ENCODE results near the gene DYSF.

Gene DYSF

DNA sequence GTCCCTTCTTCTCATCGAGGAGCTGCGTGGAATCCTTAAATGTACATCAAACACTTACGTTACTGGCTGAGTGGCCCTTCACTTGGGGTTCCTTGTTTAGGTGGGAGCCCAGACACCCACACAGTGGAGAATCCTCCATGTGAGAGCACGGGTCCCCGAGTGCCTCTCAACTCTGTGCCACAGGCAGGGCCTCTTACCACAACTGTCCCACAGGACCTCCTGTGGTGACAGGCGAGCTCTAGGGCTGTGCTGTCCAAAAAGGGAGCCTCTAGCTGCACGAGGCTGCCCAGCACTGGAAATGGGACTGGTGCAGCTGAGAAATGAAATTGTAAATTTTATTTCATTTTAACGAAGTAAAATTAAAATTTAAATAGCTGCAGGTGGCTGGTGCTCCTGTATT, 145.7 kb downstream of the DYSF start:
- DNase-seq (ENCODE audit: low read depth in 2 of 2, low spot score in 1 of 2): no peak

DNA sequence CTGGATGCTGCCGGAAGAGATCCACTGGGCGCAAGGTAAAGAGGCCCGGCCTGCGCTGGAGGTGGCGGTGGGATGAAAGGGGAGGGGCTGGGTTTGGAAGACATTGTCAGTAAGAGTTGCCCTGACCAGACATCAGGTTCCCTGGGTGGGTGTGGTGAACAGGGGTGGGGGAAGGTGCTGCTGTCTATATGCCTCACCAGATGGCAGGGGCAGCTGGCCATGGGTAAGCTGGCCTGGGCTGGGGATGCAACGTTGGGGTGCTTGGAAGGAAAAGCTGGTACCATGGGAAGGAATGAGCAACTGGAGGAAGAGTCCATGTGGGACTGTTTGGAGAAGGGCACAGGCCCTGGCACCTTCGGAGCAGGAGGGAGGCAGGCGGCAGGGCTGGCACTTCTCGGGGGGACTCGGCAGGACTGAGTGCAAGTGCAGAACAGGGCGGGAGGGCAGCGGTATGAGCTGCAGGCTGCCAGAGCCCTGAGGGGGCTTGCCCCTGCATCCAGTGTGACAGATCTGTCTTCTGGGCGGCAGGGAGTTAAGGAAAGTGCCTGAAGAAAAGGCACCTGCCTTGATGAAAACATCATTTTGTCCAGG, 146.4 kb downstream of the DYSF start:
- no peak for DNase-seq (ENCODE audit: low read depth in 2 of 2, low spot score in 1 of 2)

DNA sequence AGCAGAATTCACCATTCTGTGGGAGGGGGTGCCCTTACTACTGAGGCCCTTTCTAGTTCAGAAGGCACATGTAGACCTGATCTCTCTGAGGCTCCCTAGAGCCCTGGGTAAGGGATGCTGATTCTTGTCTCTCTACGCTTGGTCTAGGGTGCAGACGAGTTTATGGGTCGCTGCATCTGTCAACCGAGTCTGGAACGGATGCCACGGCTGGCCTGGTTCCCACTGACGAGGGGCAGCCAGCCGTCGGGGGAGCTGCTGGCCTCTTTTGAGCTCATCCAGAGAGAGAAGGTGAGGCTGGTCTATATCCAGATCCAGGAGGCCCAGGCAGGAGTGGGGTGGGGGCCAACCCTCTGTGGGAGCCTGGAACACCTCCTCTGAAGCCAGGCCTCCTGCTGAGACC, 147.2 kb downstream of the DYSF start:
- DNase-seq (ENCODE audit: low read depth in 2 of 2, low spot score in 1 of 2): no peak

DNA sequence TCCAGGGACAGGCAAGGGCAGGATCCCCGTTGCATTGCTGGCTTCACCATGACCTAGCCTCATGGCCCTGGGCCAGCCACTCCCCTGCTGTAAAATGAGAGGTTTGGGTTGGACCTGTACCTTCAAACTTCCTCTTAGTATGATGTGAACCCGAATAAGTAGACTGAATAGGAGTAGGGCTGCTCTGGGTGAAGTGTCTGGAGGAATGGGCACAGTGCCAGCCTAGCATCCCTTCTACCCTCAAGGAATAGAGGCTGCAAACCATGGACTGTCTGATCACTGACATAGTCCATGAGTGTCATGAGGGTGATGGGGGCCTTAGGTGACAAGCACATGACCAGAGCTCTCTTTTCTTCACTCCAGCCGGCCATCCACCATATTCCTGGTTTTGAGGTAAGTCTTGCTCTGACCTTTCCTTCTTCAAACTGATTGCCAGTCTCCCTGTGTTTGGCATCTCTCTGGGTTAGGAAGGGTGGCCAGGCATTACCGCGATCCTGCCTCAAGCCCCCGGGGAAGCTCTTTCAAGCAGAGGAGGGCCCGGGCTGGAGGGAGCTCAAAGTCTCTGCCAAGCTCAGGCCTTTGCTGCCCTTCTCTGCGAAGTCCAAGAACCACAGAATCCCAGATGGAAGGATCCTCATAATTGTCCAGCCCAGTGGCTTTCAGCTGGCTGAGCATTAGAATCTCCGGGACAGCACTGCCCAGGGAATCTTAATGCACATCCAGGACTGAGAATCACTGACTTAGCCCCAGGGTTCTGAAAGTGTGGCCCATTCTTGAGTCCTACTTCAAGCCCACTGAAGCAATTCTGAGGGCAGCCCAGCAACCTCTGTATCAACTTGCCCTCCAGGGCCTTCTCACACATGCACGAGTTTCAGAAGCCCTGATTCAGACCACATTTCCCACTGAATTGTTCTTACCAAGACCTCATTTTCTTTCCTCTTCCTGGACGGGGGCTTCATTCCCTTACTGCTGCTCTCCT, 148.1 kb downstream of the DYSF start:
- no peak for DNase-seq (ENCODE audit: low read depth in 2 of 2, low spot score in 1 of 2)

DNA sequence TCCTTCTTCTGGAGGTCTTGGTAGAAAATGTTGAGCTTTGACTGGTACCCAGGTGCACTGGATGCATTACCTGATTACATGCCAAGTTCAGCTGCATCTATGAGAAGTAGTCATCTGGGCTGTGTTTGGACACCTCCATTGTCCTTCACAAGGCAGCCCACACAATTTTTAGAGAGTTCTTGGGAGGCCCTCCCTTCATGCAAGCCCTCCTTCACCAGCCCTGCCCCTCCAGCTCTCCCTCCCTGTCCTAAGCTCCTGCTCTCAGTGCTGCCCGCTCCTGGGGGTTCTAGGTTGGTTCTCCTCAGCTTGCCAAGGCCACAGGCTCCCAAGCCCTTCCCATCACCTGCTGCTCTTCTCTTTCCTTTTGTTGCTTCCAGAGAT, 148.7 kb downstream of the DYSF start:
- DNase-seq (ENCODE audit: low read depth in 2 of 2, low spot score in 1 of 2): no peak

DNA sequence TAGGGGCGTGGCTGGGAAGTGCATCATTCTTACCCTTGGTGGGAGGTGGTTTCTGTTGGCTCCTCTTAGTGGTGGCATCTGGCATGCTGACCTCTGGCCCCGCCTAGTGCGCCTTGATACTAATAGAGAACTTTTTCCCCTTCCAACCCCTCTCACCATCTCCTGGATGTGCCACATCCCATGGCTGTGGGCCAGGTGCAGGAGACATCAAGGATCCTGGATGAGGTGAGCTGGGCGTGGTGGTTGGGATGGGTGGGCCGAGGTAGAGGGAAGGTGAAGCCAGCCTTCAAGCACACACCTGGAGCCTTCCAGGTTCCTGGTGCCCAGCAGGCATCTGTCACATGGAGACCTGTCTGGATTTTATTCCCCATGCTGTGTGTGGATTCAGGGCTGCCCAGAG, 149.2 kb downstream of the DYSF start:
- no peak for DNase-seq (ENCODE audit: low read depth in 2 of 2, low spot score in 1 of 2)

DNA sequence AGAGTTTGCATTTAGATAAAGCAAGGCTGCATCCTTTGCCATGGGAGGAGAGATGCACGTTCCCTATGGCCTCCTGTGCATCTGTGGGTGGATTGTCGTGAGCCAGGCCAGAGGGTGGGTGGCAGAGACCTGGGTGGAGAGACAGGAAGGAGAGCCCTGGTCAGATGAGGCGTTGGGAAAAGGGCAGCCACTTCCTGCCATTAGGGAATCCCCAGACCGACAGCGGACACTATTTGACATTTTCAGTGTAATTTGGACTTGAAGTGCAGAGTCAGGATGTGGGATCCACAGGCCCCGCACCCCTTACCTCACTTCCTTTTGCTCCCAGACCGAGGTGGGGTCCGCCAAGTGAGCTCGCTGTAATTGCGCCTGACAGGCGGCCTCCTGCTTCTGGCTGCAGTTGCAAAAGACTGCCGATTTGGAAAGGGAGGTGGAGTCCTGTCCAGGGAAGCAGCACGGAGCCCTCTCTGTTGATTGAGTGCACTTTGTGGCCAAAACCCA, 150.0 kb downstream of the DYSF start:
- no peak for DNase-seq (ENCODE audit: low read depth in 2 of 2, low spot score in 1 of 2)

DNA sequence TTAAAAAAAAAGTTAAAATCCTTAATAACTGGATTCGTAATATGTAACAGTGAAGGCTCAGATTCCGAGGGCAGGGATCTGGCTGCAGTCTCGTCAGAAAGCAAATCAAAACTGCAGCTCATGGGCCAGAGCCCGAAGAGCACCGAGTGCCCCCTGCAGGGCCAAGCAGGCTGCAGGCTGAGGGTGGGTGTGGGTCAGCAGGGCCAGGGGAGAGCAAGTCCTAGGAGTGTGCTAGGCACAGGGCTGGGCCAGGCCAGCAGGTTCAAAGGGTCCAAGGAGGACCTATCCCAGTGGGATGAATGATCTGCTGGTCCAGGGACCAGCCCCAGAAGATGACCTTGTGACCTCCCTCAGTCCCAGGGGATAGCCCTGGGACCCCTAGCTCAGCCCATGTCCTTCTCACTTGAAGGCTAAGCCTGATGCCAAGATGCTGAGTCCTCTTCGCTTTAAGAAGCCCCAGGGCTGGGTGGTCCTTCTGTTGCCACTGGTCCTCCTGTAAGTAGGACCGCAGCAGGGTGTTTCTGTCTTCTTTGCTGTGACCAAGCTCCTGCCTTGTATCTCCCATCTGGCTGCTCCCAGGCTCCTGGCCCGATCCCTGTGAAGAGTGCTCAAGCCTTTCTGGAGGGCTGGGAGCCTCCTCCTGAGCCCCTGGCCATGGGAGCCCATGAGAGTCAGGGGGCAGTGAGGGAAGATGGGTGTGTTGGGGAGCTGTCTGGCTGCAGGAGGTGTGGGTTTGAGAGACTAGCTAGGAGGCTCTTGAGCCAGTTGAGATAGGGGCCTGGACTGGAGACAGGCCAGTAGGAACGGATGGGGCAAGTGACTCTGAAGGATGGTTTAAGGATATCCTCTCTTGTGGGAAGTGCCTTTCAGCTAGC, 150.7 kb downstream of the DYSF start:
- no peak for DNase-seq (ENCODE audit: low read depth in 2 of 2, low spot score in 1 of 2)

DNA sequence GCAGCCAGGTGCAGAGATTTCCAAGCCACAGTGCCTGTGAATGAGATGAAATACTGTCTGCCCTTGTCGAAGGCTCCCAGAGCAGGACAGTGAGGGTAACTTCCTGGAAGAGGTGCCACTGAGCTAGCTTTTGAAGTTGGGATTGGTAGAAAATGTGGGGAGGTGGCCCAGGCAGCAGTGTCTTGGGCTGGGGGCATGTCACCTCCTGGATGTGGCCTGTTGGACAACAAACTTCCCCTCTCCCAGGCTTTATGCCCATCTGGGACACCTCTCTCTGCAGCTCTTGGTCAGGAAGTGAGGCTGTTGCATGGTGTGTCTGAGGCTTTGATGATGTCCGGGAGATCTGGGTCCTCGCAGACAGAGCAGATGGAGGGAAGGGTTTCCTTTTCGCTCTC, 151.4 kb downstream of the DYSF start:
- no peak for DNase-seq (ENCODE audit: low read depth in 2 of 2, low spot score in 1 of 2)

DNA sequence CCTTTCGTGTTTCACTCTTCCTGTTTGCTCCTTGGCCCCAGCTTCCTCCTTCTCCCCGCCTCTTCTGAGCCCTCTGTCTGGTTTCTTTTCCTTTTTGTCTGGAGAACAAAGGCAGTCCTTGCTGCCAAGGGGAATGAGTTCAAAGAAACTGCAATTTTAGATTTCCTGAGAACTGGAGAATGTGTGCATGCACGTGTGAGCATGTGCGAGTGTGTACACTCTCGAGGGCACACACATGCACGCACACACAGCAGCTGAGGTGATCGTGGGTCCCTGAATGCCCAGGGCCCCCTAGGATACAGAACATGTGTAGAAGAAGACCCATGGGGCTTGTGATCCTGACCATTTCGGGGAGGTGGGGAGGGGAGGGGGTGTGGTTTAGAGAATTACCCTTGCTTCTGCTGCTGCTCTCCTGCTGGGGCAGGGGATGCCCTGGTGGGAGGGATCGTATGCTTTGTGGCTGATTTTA, 151.8 kb downstream of the DYSF start:
- no peak for DNase-seq (ENCODE audit: low read depth in 2 of 2, low spot score in 1 of 2)

DNA sequence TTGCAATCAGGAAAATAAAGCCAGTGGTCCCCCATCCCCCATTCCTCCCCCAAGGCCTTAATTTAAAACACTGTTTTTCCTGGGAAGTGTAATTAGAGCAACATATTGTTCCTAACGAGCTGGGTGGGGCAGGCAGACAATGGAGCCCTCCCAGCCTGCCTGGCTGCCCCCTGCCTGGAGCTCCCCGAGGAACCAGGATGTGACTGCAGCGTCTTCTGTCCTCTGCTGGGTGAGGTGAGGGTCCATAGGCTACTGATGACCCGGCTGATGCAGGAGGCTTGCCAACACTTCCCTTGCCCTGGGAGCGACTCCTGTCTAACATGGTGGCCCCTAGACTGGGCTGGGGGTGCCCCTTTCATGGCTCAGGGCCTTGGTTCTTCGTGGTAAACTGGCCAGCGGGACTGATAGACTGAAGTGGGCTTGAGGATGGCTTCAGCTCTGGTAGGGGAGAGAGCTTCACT, 152.4 kb downstream of the DYSF start:
- no peak for DNase-seq (ENCODE audit: low read depth in 2 of 2, low spot score in 1 of 2)

DNA sequence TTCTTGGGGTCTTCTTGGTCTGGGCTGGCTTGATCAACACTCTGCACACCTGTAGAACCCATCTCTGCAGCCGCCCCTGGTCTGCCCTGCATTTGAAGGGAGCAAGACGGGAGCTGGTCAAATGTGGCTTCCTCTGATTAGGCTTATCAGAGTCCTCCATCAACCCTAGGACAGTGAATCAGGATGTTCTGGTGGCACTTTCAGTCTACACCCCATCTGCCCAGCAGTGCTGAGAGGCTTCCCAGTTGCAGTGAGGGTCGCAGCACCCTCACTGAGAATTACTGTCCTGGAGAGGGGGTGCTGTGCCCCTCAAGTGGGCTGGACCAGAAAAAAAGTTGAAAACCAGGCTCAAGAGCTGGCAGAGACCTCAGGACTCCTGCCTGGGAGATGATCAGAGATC, 152.9 kb downstream of the DYSF start:
- no peak for DNase-seq (ENCODE audit: low read depth in 2 of 2, low spot score in 1 of 2)

DNA sequence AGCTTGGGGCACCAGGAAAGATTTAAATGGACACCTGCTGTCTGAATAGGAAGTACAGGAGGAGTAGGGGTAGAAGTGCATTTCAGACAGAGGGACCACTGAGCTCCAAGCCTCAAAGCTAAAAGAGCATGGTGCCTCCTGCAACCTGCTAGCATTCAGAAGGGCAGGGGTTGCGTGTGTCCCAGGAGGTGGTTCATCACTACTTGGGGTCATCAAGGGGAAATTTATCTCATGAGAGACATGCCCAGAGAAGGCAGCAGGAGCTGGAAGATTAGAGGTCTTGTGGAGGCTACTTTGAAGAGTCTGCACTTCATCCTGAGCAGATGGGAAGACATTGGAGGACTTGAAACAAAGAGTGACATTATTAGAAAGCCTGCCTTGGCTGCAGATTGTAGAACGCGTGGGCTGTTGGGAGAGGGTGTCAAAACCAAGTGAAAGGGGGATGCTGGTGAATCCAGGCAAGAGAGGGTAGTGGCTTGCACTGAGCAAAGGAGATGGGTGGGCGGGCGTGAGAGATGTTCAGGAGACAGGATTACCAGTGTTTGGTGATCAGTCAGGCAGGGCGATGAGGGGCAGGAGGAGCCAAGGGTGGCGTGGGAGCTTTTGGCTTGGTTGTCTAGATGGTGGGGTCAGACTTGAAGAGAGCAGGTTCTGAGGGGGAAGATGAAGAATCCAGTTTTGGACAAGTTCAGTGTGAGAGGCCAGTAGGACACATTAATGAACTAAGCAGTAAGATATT, 154.0 kb downstream of the DYSF start:
- no peak for DNase-seq (ENCODE audit: low read depth in 2 of 2, low spot score in 1 of 2)

DNA sequence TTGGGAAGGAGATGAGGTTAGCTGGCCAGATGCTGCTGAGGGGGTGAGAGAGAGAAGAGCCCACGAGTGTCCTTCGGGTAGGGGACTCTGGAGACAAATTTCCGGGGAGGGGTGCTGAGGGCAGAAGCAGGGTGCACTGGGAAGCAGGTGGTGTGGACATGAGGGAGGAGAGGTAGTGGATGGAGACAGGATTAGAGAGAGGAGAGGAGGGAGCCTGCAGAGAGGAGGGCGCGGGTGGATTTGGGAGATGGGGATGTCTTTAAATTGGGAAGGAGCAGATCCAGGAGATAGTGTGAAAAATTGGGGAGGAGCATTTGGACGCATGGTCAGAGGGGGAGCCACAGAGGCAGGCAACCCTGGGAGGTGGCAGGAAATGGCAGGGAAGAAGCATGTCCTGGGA, 154.7 kb downstream of the DYSF start:
- DNase-seq (ENCODE audit: low read depth in 2 of 2, low spot score in 1 of 2): no peak

DNA sequence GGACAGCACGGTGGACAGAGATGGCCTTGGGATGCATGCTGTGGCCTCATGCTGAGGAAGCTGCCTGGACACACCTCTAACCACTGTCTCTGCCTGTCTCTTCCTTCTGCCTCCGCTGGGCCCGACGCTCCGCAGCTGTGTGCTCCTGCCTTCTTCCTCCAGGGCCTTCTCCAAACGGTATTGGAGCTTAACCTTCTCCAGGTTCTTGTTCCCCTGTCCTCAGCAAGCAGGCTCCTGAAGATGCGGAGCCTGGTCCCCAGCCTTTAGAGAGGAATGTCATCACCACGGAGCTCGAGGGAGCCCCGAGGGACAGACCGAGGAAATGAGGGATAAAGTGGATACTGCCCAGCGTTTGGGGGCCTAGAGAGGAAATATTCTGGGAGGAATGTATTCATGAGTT, 155.1 kb downstream of the DYSF start:
- DNase-seq (ENCODE audit: low read depth in 2 of 2, low spot score in 1 of 2): no peak

DNA sequence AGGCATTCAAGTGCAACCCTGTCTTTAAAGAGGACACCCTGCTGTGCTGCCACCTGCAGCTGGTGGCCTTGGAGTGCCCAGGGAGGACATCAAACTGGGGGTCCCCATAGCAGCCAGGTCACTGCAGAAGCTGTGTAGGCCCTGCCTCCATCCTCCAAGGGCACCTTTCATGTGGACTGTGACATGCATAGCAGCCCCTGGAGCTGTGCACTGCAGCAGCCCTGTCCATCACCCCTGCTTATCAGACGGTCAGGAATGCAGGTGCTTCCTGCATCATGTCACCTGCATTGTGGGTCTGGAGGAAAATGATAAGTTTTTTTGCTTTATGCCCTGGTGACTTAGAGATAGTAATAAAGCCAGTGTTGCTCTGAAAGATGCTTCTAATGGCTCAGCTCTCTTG, 155.7 kb downstream of the DYSF start:
- DNase-seq (ENCODE audit: low read depth in 2 of 2, low spot score in 1 of 2): no peak

DNA sequence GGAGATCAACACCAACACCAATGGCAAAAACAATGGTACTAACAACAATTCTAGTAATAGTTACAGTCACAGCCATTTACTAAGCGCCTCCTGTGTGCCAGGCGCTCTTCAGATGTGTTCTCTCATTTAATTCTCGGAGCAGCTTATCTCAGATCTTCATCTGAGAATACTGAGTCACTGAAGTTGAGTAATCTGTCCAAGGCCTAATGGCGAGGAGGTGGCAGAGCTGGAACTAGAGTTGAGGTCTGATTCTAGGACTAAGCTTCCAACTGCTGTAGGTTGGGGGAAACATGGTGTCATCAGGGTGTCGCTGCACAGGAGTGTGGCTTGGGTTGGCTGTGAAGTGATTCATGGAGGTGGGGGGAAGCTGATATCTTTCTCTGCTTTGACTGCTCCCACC, 156.1 kb downstream of the DYSF start:
- no peak for DNase-seq (ENCODE audit: low read depth in 2 of 2, low spot score in 1 of 2)

DNA sequence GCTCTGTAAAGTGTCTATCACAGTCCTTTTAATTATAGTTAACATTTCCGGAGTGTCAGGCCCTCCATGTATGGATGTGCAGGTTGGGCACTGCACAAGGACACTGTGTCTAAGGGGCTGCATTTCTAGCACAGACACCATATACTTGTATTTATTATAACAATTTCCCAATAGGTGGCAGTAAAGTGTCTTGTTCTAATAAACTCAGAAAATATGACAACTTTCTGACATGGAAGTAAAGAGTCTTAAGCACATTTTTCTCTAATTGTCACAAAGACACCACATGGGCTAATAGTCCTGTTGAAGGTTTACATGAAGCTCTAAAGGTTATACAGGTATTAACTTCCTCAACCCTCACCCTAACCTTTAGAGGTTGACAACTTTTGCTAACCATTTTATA, 156.6 kb downstream of the DYSF start:
- no peak for DNase-seq (ENCODE audit: low read depth in 2 of 2, low spot score in 1 of 2)

DNA sequence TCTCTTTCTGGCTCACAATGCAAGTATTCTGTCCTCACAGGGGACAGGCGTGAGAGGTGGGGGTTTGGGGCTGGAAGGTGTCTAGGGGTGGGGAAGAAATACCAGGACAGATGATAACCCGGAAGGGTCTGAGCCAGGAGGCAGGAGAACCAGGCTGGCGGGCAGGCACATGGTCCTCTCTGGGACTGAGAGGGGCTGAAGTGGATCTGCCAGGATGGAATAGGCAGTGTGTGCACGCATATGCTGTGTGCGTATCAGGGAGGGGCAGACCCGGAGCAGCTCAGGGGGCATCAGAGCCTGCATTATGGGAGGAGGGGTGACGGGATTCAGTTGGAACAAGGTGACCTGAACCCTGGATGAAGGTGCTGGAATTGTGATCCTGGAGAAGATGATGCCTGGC, 157.3 kb downstream of the DYSF start:
- DNase-seq (ENCODE audit: low read depth in 2 of 2, low spot score in 1 of 2): no peak

DNA sequence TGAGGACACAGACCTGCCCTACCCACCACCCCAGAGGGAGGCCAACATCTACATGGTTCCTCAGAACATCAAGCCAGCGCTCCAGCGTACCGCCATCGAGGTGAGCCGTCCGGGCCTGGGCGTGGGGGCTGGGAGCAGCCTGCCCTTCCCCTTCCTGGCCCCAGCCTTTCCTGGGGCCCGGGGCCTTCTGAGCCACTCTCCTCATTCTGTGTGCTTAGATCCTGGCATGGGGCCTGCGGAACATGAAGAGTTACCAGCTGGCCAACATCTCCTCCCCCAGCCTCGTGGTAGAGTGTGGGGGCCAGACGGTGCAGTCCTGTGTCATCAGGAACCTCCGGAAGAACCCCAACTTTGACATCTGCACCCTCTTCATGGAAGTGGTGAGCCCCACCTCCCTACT, 157.9 kb downstream of the DYSF start:
- no peak for DNase-seq (ENCODE audit: low read depth in 2 of 2, low spot score in 1 of 2)
